GM18858 (cell line): ENCODE measurements around the gene ZNF710.

Source experiments
- ATAC-seq: cut with Tn5 transposase; IDR thresholded peaks from one replicate; pipeline ENCODE4 v1.9.1; 2021; ENCODE audit not compliant: unreplicated experiment

ZNF710 gene

GRCh38 chr15:90078965-90079364 is 77.8 kb downstream of the ZNF710 start:
- no peak for ATAC-seq

DNA sequence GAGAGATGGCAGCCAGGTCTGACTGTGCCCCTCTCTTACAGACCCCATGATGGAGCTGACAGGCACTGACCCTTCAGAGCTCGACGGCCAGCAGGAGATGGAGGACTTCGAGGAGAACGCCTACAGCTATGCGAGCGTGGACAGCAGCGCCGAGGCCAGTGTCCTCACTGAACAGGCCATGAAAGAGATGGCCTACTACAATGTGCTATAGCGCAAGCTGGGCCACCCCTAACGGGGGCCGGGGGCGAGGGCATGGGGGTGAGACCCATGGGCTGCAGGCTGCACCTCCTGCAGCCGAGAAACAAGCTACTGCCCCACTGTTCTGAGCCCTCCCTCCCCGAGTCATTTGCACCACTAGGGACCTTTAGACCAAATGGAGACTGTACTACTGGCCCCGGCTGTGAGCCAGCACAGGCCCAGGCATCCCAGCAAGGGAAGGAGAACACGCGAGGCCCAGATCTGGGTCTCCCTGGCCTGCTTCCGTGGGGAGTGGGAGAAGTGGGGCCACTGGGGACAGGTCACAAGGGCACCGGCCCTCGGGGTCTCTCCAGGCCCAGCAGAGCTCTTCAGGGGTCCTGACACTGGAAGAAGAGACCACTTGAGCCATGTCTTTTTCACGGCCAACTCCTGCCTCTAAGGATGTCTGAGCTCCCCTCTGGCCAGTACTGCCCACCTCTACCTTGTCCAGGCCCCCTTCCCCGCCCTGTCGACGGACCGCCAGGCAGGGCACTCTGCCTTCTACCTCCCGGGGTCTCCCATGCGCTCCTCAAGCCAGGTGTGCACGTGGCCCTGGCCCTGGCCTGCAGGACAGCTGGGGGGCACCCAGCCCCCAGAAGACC is 78.7 kb downstream of the ZNF710 start:
- no peak for ATAC-seq

DNA sequence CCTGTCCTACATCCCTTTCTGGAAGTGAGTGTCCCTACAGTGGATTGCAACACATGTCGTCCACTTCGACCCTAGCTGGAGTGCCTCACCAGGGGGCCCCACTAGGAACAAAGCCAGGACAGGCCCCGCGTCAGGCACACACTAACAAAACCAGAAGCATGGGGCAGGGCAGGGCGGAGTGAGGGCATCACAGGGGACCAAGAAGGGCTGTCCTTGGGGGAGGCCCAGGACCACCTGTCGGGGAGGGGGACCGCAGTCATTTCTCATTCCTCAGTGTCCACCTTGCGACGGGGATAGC is 79.3 kb downstream of the ZNF710 start:
- no peak for ATAC-seq

DNA sequence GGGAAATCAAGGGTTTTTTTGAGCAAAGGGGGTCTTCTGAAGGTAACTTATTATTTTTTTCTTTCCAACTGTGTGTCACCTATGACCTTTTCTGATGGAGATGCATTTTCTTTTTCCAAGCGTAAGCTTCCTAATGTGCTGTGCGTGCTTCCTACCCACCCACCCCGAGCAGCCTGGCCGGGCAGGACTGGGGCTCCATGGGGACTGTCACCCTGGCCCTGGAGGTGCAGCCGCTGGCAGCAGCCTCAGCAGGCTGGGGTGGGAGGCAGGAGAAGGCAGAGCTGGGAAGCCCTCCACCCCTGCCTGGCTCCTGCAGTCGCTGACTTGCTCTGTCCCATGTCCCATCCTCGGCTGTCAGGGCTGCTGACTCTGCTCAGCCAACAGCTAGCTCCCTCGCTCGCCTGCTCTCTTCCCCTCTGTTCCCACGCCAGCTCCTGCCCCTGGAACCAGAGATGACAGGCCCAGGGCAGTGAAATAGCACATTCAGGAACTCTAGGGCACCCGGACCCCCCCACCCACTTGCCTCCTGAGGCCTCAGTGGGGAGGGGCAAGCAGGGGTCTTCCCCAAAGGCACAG is 79.8 kb downstream of the ZNF710 start:
- no peak for ATAC-seq

DNA sequence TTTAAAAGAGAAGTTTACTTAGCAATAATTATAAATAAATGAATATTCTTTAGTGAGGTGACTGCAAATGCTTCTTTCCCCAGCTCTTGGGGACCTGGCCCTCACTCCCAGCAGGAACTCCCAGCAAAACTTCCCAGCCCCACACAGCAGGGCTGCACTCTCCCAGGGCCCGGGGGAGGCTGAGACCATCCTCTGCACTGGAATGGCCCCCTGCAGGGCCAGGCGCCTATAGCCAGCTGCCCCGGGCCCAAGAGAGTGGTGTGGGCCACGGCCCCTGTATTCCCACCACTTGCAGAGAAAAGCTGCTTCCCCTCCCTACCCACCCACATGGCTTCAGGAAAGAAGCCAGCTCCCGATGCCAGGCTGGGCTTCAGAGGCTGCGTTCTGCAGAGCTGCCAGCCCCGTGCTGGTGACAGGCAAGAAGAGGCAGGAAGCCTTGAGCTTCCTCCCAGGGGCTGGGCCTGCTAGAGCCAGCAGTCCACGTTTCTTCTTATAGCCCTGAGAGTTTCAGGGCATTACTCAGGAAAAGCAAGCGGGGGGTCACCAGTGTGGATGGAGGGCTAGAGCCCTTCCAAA is 81.1 kb downstream of the ZNF710 start:
- no peak for ATAC-seq

- ATAC-seq = no peak
Measured at GRCh38 chr15:90083419-90083818, 82.3 kb downstream of the ZNF710 start.

- no peak for ATAC-seq
Measured at GRCh38 chr15:90083954-90084607, 83.0 kb downstream of the ZNF710 start.

- ATAC-seq = no peak
Measured at GRCh38 chr15:90084876-90085423, 83.8 kb downstream of the ZNF710 start.

GRCh38 chr15:90085565-90085964 is 84.4 kb downstream of the ZNF710 start:
- no peak for ATAC-seq

- no peak for ATAC-seq
Measured at GRCh38 chr15:90086868-90087268, 85.7 kb downstream of the ZNF710 start.

- no peak for ATAC-seq
Measured at GRCh38 chr15:90087454-90088154, 86.5 kb downstream of the ZNF710 start.

DNA sequence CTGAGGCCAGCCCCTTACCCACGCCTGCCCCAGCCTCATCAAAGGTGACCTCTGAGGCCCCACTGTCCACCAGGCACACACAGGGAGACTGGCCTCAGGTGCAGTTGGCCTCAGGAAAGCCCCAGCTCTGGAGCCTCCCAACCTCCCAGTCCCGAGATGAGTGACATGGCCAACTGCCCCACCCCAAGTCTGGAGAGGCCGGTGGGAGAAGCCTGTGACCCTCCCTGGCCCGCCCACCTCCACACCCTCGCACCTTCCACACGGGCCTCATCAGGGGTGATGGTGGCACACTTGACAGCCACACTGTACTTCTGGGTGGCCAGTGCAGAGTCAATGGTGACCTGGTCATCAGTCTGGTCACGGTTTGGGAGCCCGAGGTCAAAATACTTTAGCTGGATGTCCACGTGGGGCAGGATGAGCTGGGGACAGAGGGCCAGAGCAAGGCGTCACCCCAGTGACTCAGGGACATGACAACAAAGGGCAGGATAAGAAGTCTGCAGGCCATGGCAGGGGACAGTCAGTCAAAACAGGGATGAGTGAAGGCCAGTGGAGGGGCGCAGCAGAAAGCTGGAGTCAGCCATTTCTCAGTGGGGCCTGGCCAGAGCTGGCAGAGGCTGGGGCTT is 89.2 kb downstream of the ZNF710 start:
- no peak for ATAC-seq

- no peak for ATAC-seq
Measured at GRCh38 chr15:90091156-90091931, 90.2 kb downstream of the ZNF710 start.

DNA sequence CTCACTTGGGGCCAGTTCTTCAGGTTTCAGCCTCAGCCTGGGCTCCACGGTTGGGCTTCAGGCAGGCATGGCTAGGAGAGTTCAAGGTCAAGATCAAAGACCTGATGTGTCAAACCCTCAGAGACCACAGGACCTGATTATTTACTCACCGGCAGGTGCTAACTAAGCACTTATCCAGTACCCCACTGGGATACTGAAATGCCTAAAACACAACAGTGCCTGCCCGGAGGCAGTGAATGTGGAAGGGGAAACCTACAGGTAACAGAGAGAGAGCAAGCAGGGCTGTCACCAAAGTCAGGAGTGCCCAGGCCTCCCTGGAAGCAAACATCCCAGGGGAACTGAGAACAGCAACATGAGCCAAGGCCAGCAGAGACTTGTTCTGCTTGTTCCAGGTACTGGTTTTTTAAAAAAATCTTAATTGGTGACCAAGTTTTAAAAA is 94.4 kb downstream of the ZNF710 start:
- ATAC-seq = no peak

DNA sequence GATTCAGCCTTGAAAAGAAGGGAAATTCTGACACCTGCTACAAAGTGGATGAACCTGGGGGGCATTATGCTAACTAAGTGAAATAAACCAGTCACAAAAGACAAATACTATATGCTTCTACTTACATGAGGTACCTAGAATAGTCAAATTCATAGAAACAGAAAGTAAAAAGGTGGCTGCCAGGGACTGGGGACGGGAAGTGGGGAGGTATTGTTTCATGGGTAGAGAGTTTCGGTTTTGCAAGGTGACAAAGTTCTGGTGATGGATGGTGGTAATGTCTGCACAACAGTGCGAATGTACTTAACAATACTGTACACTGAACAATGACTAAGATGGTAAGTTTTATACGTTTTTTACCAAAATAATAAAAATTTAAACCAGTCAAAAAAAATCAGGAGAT is 96.4 kb downstream of the ZNF710 start:
- ATAC-seq = peak; percentile 61

GRCh38 chr15:90099072-90099867 is 98.1 kb downstream of the ZNF710 start:
- ATAC-seq = no peak

DNA sequence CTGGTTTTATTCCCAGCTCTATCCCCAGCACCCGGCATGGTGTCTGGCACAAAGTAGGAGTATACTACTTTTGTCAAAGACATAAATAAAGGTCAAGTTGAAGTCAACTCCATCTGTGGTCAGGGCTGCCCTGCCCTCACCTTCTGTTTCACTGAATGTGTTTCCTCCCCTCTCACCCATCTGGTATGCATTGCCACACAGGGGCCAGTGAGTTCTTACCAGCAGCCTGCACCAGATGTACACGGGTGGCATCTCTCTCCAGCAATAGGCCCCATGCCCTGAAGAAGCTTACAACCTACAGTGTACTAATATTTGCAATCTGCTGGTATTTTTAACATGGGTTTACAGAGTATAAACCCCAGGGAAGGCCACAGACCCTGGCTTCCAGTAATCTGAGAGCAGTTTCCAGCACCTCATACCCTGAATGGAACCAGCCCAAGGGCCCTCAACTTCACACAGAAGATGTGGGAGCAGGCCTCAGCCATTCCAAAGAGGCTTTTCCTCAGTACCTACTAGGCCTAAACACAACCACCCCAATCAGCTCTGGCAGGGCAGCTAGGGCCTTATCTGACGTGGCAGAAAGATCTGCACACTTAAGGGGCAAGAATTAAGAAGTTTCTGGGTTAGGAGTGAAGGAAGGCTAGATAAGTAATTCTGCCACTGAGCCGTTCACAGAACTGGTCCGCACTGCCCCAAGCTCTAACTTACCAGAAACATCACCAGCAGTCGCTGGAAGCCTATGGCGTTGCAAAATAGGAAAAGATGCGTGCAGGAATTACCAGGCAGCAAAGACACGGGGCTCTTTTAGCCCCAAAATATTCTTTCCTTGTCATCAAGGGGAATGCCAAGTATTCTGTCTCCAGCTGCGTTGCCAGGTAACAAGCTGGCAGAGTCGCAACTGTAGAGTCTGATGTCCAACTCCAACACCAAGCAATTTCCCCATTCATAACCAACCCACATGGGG is 99.0 kb downstream of the ZNF710 start:
- ATAC-seq = no peak
